Left forelimb (tissue), 1 donor: Measurements from ENCODE around the gene APOBEC4.

ENCODE experiments used
- DNase-seq: peaks from one replicate; pipeline ENCODE4 v3.0.0-alpha.2; 2018; ENCODE audit warnings: low spot score

The APOBEC4 gene

DNA sequence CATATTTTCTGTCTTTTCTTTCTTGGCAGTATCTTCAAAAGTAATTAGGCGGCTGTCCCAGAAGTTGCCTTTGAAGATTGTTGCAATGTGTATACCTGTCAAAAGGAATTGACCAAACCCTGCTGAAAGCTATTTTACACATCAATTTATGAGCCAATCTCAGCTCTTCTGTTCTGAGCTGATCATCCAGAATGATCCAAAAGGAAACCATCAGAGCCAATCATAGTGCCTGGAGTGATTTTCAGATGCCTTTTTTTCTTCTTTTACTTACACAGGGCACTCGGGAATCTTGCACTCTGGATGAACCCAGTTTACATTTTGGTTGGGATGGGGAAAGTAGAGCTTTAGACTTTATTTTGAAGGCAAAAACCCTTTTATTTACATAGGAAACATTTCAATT lies 21.8 kb upstream of the APOBEC4 start:
- DNase-seq = no peak

DNA sequence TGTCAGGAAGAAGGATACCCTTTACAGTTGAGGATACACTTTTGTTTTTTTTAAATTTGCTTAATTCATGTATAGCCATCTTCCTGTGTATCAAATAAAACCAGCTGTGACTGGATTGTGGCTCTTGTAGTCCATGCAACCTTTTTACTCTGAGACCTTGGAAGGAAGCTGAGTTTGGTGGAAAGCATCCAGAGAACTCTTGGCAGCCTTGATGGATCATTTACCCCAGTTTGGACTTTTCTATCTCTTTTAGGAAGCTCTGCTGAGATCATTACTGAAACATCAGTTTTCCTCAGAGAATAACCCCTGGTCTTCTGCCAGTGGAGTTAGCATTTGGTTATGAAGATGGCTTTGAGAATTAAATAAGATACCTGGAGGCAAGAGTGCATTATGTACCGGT lies 21.2 kb upstream of the APOBEC4 start:
- DNase-seq = peak; percentile 82

DNA sequence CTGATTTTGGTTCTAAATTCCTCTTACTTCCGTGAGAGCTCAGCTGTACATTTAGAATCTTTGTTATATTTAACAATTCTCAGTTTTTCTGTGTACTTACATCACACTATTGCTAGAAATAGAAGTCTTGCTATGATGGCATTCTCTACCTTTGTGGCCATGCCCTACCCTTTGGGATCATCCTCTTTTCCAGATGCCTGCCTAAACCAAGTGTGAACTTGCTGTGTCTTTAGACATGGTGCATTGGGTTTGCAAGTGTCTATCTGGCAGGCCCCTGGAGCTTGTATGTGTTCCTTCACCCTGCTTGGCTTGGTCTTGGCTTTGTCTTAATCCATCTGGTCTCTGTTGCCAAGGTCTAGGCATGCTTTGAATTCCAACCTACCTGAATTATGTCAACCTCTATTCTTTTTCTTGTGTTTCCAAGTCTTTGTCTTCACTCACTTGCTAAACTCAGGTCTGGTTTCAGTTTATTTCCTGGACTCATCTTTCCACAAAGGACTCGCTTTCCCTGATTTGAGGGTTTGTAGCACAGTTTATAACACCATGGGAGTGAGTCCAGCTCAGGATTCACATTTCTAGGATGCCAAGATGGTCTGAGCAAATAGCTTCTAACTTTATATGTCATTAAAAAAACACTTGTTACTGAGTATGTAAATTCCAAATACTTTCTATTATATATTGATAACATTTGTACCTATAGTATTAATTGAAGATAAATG lies 20.6 kb upstream of the APOBEC4 start:
- no peak for DNase-seq

DNA sequence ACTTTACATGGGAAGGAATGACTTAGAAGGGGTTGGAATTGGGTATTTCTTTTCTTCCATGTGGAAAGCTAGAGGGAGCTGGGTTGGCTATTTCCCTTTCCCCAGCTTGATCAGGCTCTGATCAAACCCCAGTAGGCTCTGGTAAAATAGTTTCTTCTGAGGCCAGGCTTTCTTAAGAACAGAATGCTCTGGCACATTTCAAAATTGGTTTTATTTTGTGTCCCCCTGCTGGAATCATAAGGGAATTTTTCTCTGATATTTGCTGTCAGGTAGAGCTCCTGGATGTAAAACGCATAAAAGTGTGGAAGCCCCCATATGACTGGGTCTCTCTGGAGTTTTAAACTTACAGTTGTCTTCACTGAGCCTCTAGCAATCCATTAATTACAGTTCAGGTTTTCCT lies 17.1 kb upstream of the APOBEC4 start:
- DNase-seq = no peak

DNA sequence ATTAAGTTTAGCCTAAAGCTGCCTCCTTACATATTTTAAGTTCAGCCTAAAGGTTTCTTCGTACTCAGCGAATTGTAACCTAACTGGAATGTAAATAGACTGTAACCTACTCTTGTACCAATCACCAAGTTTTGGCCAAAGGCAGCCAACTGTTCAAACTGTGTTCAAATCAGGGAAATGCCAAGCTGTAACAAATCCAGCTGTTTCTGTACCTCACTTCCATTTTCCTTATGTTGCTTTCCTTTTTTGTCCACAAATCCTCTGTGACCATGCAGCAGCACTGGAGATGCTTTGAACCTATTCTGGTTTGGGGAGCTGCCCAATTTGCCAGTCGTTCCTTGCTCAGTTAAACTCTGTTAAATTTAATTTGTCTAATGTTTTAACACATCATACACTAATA lies 3.2 kb upstream of the APOBEC4 start:
- DNase-seq = no peak

DNA sequence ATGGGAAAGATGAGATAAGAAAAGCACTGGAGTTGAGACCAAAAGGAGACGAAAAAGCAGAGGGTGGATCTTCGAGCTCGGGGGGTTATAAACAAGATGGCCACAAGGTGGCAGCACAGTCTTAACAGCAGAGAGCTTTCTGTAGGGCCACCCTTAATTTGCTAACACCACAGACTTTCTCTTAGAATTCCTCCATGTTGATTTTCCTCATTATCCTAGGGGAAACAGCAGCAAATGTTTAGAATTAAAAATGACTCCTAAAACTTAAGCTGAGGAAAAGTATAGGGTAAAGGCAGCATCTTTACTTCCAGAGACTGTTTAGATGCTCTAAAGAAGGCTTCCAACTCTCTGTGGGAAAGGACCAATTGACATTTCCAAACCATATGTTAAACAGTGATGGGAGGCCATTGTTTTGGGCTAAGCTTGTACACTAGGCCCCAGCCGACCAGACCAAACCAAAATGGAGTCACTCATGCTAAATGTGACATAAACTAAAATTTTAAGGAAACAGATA lies 2.5 kb upstream of the APOBEC4 start:
- DNase-seq = peak; percentile 81

DNA sequence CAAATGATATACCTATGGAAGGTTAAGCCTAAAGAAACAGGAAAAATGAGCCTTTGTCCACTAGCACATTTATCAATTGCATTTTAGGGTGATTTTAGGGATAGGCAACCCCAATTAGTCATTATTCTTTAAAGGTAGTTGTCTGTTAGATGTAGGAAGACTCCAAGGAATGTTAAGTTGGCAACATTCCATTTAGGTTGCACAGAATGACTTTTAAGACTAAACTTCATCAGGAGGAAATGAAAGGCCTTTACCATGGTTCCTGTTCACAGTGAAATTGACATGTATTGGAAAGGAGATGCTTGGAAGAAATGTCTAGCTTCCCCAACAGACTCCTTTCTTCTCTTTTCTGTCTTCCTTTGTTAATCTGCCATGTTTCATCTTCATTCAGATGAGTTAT lies 1.6 kb upstream of the APOBEC4 start:
- no peak for DNase-seq

DNA sequence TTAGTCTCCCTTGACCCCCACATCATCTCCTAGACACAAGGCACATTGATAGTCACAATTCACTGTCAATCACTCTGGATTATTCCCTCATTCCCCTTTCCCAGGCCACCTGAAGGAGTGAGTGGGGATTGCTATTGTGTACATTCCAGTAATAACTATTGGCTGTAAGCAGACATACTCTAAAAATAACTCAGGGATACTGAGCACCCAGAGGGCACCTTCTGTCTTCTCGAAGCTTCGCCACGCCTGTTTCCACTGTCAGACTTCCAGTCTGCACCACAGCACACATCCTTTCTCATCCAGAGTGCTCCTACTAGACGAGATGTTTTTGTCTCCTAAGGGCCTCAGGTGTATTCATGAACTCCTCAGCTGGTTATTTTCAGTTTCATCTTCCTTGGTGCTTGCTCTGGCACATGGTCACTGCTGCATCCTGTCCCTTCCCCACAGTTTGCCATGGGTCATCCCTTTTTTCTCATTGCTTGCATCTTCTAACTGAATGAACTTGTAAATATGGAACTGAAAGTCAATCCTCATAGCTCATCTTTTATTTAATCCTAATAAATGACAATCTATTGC lies 848 bp upstream of the APOBEC4 start:
- no peak for DNase-seq

DNA sequence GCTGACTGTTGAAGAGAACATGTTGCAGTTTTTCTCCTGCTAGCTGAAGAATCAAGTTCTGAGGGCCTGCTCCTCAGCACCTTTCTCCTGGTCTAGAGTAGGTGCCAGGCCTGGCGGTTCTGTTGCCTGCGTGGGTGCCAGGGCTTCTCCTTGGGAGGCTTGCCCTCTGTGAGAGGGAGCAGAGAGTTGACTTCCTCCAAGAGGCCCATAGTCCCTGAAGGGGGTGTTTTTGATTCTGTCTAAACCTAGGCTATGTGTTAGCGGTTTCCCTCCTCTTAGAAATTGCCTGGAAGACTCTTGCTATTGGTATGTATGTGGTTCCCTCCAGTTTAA lies 312 bp upstream of the APOBEC4 start:
- no peak for DNase-seq

DNA sequence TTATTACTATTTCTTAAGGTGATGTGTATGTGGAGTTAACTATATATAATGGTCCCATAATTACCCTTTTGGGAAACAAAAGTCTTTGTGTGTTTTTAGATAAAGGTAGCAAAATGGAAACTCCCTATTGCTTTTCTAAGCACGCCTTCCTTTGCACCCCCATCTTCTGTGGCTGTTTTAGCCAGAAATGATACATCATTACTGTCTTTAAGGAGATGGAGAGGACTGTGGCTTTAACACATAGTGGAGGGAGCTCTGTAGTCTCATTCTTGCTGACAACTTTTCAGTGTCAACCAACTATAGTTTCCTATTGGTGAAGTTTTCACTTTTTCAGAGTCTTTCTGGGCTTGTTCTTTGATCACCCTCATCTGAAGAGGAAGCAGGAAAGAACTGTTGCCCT lies 1.0 kb downstream of the APOBEC4 start:
- DNase-seq = no peak

DNA sequence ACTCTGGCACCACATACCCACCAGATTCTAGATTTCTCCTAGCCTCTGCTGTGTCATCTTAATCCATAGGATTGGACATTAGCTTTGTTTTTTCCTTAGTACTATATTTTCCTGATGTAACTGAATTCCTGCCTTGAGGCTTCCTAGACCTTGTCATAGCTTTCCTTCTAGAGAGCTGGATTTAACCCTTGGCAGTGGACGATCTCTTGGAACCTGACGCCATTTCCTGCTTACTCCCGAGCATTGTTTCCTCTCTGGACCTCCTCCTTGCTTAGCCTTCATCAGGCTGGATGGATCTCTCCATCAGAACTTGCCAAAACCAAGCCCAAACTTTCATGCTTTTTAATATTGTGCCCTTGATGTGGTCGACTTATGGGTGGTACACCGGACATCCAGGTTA lies 1.5 kb downstream of the APOBEC4 start:
- no peak for DNase-seq

DNA sequence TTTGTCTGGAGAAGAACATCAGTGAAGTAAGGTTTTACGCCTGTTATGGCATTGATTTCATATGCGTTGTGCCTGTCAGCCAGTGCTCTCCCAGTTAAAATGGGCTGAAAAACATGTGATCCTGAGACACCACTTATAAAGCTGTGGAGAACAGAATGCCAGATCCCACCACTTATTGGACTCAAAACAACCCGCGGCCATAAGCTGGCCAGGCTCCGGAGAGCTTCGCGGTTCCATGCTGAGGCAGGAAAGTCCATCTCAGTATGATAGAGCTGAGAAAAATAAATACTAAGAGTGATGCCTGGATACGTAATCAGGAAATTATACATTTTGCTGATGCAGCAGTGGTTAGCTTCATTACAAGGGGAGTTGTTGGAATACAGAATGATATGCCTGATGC lies 5.1 kb downstream of the APOBEC4 start:
- no peak for DNase-seq

DNA sequence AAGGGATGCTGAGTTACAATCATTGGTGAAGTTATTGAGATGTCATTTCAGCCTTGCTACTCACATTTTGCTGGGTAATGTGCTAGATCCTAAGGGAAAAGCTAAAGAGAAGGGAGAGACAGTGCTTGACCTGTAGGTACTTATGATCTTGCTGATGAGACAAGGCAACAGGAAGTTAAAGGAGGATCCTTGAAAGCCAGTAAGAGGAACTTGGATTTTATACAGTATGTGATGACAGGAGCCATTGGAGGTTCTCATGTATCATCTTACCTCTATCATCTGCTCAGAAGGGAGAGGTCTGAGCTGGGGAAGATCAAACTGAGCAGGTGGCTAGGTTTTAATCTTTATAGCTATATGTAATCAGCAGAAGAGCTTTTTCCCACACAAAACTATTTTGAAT lies 6.3 kb downstream of the APOBEC4 start:
- no peak for DNase-seq

DNA sequence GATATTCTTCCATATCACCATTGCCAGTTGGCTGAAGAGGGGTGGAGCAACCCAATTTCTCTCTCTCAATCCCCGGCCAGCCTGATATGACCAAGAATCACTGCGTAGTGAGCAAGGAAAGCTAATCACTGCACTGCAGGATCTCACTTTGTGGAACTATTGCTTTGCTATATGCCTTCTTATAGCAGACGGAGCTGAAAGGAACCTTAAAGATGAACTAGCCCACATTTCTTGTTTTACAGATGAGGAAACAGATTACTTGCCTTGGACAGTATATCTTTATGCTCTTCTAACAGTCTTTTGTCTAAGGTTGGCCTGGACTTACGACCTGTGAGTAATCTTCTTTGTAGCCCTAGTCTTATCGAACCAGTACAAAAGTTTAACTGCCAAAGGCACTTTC lies 7.6 kb downstream of the APOBEC4 start:
- DNase-seq = no peak

DNA sequence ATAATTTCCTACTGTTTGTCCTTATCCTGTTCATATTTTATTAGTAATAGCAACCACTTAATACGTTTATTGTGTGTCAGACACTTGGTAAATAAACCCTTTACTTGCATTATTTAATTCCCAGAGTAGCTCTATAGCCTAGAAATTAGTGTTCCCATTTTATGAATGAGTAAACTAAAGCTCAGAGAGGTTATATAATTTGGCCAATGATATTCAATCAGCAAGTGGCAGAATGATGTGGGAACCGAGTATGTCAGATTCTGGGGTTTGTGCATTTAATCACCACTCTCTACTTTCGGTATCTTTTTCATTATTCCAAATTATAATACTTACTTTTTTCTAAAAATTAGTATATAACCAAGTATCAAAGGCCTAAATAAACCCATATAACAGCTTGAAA lies 10.9 kb downstream of the APOBEC4 start:
- no peak for DNase-seq

DNA sequence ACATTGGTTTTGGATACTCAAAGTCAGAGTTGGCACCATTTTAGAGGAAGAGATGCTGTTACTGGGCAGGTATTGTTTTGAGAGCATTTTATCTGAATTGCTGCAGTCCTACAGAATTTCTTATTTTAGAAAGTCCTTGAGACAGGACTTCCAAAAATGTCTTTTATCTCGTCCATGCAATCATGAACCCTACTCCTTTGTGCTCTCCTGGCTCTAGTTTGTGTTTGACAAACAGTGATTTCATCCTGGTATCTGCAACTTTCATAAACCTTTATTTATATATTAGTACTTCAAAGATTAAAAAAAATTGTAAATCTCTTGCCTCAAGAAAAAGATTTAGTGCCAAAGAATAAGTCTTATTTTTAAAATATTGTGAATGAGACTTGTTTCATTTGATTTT lies 12.9 kb downstream of the APOBEC4 start:
- no peak for DNase-seq

DNA sequence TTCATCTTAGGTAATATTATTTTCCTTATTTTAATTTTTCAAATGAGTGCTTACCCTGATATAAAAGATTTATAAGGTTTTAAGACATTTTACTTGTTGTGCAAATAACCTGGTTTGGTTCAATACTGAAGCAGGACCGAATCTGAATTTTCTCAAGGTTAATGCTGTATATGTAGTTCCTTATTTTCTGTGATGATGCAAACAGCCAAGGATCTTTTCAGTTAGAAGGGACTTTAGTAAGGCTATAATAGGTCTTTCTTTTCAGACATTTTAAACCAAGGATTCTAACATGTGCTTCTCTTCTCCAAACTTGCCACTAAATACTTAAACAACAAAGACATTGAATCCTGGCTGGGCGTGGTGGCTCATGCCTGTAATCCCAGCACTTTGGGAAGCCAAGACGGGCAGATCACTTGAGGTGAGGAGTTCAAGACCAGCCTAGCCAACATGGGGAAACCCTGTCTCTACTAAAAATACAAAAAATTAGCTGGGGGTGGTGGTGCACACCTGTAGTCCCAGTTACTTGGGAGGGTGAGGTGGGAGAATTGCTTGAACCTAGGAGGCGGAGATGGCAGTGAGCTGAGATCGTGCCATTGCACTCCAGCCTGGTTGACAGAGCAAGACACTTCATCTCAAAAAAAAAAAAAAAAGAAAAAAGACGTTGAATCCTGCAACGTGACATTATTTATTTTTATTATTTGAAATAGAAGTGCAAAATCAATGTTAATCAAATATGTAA lies 14.3 kb downstream of the APOBEC4 start:
- no peak for DNase-seq

DNA sequence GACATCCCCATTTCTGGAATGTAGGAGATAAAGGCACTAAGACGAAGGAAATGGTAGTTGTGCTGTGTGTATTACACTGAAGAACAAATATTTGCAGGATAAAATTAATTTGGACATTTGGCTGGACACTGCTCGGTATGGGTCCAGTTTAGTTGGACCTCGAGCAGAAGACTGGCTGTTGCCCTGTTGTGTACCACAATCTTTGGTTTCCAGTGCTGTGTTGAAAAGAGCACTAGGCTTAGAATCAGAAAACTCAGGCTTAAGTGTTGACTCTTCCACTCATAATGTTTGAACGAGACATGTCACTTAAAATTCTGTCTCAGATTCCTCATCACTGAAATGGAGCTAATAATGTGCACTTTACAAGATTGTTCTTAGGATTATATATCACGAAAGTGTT lies 16.3 kb downstream of the APOBEC4 start:
- no peak for DNase-seq

DNA sequence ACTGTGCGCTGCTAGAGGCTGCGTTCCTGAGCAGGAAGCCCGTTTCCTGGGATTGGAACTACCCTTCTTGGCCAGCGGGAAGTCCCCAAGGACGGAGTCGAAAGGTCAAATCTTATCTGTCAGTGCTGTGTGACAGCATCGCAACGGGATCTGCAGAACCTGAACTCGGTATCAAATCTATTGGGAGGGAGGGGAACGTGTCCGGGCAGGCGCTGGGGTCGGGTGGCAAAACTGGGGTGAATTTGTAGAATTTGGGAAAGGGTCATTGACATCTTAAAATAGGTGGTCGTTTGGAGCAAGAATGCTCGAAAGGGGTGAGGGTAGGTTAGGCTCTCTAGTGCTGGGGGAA lies 16.8 kb downstream of the APOBEC4 start:
- DNase-seq = no peak

DNA sequence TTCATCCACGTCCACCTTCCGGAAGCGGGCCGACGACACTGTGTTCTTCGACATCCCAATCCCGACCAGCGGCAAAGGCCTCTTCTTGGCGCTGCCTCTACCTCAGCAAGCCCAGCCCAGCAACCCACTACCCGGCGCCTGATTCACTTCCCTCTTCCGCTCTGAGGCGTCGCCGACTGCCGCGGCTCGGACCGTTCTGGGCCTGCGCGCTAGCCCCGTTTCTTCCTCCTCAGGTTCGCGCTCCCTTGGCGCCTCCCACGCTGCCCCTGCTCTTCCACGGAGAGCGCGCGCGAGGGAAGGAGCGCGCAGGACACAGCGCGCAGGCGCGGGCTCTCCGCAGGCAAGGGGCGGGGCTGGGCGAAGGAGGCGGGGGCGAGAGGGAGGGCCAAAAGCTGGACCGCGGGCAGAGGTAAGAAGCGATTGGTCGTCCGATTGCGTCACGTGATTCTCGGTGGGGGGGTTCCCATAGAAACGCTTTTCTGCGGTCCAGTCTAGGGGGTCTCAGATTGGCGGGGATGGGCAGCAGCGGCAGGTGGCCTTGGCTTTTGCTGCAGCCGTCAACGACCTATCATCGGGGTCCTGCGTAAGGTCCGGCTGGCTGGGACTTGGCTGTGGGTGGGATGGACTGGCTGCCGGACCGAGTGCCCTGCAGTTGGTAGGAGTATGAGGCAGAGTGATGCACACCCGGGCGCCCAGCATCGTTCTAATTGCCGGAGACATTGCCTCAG lies 17.3 kb downstream of the APOBEC4 start, which contains the start of gene ARPC5:
TSS of gene ARPC5 (minus strand) at position 178 of the 728 bp plus-strand sequence. CDS start at position 54, 124 bp downstream.
- peak; percentile 98 for DNase-seq

DNA sequence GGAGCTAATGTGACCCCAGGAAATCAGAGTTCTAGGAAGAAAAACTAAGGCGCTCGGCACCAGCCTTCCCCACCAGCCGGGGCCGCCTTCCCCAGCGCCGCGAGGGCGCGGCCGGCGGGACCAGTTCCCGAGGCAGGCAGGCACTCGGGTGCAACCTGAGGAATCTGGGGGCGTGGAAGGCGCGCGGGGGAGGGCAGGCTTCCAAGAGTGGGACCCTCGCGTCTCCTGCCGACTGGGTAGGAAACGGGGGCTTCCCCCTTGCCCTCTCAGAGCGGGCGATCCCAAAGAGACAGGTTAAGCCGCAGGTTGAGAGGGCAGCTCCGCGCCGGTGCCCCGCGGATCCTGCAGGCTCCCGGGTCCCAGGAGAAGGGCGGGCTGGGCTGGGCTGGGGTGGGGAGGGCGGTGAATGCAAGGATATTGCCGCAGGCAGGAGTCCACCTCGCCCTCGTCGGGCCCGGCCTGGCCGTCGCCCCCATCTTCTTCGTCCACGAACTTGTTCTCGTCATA lies 18.0 kb downstream of the APOBEC4 start:
- no peak for DNase-seq

DNA sequence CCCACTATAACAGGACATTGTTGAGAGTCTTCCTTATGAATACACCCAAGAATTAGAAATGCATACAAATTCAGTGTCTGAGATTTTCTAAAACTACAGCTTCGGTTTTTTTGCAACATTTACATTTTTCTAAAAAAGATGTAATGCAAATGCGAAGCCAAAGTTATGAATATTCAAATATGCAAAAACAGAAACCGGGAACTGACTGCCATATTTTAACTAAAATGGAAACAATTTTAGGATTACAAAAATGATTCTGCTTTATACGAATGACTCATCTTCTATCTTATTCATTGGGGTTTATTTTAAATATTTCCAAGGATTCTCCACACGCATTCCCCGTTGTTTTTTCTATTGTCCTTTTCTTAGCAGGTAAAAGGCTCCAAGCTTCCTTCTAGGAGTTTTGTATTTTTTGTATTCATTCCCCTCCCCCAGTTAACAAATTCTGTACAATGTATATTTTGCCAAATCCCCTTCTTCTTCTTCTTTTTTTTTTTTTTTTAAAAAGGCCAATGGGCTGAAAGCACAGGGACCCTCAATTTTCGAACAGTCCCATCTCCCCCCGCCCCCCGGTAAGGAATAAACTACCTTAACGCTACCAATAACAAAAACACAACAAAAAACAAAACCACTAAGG lies 18.6 kb downstream of the APOBEC4 start:
- no peak for DNase-seq
